Ishikawa (cell line): ENCODE results near the gene FHIT.

Source experiments
- CEBPB ChIP-seq: IDR thresholded peaks from 2 replicates; pipeline ENCODE4 v1.6.1; 2012
- CREB1 ChIP-seq: IDR thresholded peaks from 2 replicates; pipeline ENCODE4 v1.6.1; 2012; ENCODE audit warnings: low read depth
- EGR1 ChIP-seq: IDR thresholded peaks from 2 replicates; pipeline ENCODE4 v1.6.1; 2012
- EP300 ChIP-seq: IDR thresholded peaks from 2 replicates; pipeline ENCODE4 v1.6.1; 2012; ENCODE audit warnings: borderline replicate concordance
- FOXM1 ChIP-seq: IDR thresholded peaks from 2 replicates; pipeline ENCODE4 v1.6.1; 2012; ENCODE audit warnings: low read depth, borderline replicate concordance
- MAX ChIP-seq: IDR thresholded peaks from 2 replicates; pipeline ENCODE4 v1.6.1; 2012
- NFIC ChIP-seq: IDR thresholded peaks from 2 replicates; pipeline ENCODE4 v1.6.1; 2012
- RAD21 ChIP-seq: IDR thresholded peaks from 2 replicates; pipeline ENCODE4 v1.6.1; 2012; ENCODE audit warnings: low read depth
- REST ChIP-seq: IDR thresholded peaks from 2 replicates; pipeline ENCODE4 v1.6.1; 2012; ENCODE audit warnings: low read depth, mild to moderate bottlenecking
- TAF1 ChIP-seq: IDR thresholded peaks from 2 replicates; pipeline ENCODE4 v1.6.1; 2012; ENCODE audit warnings: low read depth, mild to moderate bottlenecking
- TCF12 ChIP-seq: IDR thresholded peaks from 2 replicates; pipeline ENCODE4 v1.6.1; 2012; ENCODE audit warnings: low read depth
- TEAD4 ChIP-seq: IDR thresholded peaks from 2 replicates; pipeline ENCODE4 v1.6.1; 2012
- YY1 ChIP-seq: IDR thresholded peaks from 2 replicates; pipeline ENCODE4 v1.6.1; 2012; ENCODE audit warnings: low read depth
- ZBTB7A ChIP-seq: IDR thresholded peaks from 2 replicates; pipeline ENCODE4 v1.6.1; 2012; ENCODE audit warnings: low read depth
- TF ChIP-seq, protein P1 (sequence below): IDR thresholded peaks from 2 replicates; pipeline ENCODE4 v1.6.1; 2012

Gene FHIT

DNA sequence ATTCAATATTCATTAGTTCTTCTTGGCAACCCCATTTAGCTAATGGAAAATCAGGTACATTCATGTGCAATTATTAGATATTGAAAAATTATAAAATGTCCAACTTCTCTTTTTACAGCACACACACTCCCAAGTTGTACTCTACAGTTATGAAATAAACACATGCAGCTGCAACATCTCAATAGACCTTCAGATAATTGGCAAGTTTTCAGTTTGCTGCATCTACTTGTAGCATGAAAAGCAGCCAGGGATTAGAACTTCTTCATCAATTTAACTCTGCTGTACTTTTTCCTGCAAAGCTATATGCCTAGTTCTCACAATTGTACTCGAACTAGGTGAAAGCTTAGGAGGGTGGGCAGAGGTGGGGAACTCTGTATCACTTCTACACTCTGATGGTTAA, 46.6 kb upstream of the FHIT start:
- TF ChIP-seq TAF1: no peak
- TF ChIP-seq ZBTB7A: no peak
- TF ChIP-seq TEAD4: no peak
- no peak for TF ChIP-seq TCF12
- TF ChIP-seq EP300: no peak
- no peak for TF ChIP-seq MAX
- TF ChIP-seq NFIC: no peak
- no peak for TF ChIP-seq FOXM1
- TF ChIP-seq CEBPB: no peak
- no peak for TF ChIP-seq EGR1
- TF ChIP-seq YY1: no peak
- no peak for TF ChIP-seq RAD21
- TF ChIP-seq, protein P1, sequence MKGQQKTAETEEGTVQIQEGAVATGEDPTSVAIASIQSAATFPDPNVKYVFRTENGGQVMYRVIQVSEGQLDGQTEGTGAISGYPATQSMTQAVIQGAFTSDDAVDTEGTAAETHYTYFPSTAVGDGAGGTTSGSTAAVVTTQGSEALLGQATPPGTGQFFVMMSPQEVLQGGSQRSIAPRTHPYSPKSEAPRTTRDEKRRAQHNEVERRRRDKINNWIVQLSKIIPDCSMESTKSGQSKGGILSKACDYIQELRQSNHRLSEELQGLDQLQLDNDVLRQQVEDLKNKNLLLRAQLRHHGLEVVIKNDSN: no peak

DNA sequence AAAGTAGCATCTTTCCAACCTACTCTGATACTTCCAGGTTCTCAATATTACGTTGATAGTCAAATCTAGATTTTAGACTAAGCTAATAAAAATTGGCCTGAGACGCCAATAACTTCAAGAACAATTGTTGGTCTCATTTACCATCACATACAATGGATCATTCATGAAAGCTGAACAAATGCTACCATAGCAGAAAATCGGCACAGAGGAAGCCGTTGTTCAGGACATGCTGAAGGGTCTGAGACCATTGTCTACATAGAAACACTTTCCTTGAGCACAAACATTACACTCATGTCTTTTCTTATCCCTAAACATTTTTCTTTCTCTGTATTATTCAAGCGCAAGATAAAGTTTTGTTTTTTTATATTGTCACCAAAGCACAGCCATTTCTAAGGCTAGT, 37.2 kb upstream of the FHIT start:
- no peak for TF ChIP-seq TCF12
- no peak for TF ChIP-seq CEBPB
- no peak for TF ChIP-seq ZBTB7A
- no peak for TF ChIP-seq FOXM1
- TF ChIP-seq MAX: no peak
- no peak for TF ChIP-seq RAD21
- TF ChIP-seq TEAD4: no peak
- no peak for TF ChIP-seq TAF1
- no peak for TF ChIP-seq YY1
- TF ChIP-seq, protein P1: no peak
- TF ChIP-seq CREB1: no peak
- no peak for TF ChIP-seq EGR1

- TF ChIP-seq RAD21 (no peak), MAX (no peak), EGR1 (no peak), TAF1 (no peak)
These were observed 32.6 kb upstream of the FHIT start for GRCh38 chr3:61283876-61284275.

GRCh38 chr3:61278713-61279112, 27.5 kb upstream of the FHIT start:
- TF ChIP-seq EGR1 (no peak), REST (no peak), NFIC (no peak), TAF1 (no peak), CEBPB (no peak), ZBTB7A (no peak), TCF12 (no peak), RAD21 (no peak), MAX (no peak), EP300 (no peak), CREB1 (no peak), FOXM1 (no peak)

DNA sequence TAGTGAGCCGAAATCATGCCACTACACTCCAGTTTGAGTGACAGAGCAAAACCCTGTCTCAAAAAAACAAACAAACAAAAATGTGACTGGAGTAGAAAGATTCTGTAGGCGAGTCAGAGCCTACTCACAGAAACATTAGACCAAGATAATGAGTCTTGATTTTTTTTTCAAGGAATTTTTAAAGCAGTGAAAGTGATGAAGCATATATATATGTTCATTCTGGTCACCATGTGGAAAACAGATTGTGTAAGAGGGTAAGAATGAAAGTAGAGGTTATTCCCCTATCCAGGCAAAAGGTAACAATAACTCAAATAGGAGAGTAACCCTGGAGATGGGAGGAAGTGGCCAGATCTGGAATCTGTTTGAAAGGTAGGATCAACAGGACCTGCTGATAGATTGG, 26.2 kb upstream of the FHIT start:
- TF ChIP-seq TCF12 (no peak), NFIC (no peak), CEBPB (no peak), FOXM1 (no peak), TEAD4 (no peak)

DNA sequence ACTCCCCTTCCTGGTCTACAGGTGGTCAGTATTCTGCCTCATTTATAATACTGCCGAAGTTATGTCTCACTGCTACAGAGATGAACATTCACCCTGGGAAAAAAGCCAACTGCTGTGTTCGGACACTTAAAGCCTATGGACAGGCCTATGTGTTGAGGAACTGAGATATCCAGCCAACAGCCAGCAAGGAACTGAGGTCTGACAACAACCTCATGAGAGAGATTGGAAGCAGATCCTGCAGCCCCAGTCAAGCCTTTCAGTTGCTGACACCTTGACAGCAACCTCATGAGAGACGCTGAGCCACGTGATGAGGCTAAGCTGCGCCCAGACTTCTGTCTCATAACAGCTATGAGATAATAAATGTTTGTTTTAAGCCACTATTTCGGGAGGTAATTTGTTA, 18.2 kb upstream of the FHIT start:
- no peak for TF ChIP-seq RAD21
- no peak for TF ChIP-seq TAF1
- TF ChIP-seq ZBTB7A: no peak
- no peak for TF ChIP-seq NFIC
- TF ChIP-seq EGR1: no peak
- TF ChIP-seq EP300: no peak
- TF ChIP-seq REST: no peak
- TF ChIP-seq CREB1: no peak
- no peak for TF ChIP-seq TEAD4
- TF ChIP-seq CEBPB: no peak
- TF ChIP-seq YY1: no peak
- TF ChIP-seq FOXM1: no peak
- TF ChIP-seq, protein P1: no peak
- no peak for TF ChIP-seq TCF12
- no peak for TF ChIP-seq MAX
